Activated CD4-positive, CD25-positive, alpha-beta regulatory T cell treated with anti-CD3 and anti-CD28 coated beads, Interleukin-2, amount 50 U/mL, for 24 hours (primary cell): ENCODE data around the gene CNTN2.

Source experiments
- ATAC-seq, 2 donors: fragments of 150-1000 bp; cut with Tn5 transposase; one replicate each; pipeline ENCODE4 v1.10.0; 2021; ENCODE audit warnings: mild to moderate bottlenecking in 1 of 2, moderate library complexity in 1 of 2

The CNTN2 gene

DNA sequence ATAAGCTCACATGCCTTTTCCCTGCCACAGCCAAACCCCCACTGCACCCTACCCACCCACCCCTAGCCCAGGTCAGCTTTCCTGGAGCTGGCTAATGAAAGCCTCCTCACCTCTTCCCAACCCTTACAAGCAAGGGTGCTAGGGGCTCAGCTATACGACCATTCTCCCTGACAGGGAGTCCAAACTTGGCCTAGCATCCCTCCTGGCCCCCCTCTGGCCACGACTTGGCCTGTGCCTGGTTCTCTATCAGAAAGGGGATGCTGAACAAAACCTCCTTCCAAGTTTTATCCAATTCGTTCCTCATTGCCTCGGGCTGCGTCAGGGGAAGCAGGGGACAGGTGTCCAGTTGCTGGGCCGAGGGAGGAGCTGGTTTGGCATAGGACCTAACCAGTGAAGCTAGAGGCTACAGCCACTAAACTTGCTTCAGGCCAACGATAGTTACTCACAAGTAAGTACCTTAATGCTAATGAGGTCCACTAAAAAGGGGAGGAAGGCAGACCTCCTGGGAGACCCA lies 32.7 kb downstream of the CNTN2 start:
- ATAC-seq, result no peak

DNA sequence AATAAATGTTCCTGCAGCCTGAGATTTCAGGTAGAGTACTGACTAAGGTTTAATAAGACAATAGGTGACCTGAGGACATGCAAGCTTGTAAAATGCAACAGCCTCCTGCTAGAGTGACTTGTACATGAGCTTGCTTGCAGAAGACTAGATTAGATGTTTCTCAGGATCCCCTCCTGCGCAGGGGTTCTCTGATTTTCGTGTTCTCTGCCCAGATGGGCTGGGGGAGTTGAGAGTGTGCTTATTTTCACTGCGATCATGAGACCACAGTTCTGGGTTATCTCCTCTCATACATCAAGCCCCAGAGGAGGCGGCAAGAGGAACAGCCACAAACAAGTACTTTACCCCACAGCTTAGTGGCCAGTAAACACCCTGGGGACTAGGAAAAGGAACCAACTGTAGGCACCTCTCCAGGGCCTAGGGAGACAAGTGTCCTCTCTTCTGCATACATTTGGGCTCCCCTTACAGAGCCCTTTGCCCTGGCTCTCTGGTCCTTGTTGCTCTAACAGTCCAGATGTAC lies 33.3 kb downstream of the CNTN2 start:
- ATAC-seq, result no peak

DNA sequence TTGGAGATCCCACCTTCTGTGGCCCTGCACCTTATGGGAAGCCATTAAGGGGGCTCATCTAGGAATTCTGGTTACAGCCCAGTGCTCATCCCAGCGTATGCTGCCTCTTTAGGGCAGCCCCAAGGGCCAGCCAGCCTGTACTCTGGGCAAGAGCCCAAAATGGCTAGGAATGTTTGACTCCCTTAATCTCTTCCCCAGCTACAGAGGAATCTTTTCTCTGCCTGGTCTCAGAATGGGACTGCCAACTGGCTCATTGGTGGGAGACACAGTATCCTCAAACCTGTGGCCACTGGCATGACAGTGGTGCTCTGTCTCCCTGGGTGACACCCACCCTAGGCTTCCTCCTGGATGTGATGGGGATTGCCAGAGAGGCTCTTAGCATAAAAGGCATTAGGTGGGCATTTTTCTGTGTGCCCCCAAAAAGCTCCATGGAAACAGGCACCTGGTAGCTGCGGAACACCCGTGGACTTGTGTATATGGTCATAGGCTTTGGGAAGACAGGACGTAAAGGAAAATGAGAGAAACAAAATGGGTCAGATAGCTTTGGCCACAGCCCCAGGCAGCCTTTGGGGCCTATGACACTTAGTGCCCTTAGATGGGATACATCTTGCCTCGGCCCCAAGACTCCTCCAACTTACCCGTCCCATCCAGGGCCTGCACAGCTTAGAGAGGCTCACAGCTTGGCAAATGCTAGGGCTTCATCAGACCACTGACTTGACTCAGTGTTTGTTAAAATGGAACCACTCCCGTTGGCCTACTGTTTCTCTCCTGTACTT lies 34.3 kb downstream of the CNTN2 start:
- ATAC-seq, result no peak

DNA sequence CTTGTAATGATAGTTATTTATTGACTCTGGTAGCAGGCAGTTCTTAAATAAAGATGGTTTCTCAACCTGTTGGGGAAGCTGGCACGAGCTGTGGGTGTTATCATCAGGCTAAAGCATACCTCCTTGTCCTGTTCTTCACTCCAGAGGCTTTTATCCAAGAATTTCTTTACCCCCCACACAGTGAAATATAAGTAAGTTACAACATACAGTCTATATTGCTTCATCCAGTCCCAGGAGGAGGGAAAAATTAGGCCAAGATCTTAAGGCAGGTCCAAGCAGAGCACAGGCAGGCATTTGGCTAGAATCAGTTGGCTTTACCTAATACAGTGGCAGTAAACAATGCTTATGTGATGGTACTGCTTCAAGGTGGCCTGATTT lies 34.9 kb downstream of the CNTN2 start:
- ATAC-seq, result no peak

DNA sequence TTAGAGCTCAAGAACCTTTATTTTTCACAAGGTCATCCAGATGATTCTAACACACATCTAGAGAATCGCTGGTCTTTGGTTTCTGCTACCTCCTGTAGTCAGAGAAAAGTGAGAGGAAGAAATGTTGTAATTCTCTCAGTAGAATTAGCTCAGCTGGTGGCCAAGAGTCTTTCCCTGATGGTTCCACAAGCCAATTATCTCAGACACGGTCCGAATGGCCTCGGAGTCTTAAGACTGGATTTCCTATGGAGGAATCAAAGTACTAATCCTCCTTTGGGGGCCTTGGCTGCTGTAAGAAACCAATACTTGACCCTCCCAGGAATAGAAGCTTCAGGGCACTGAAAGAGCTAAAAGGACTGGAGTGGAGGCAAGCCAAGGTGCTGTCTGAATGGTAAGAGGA lies 39.4 kb downstream of the CNTN2 start:
- ATAC-seq, result no peak

DNA sequence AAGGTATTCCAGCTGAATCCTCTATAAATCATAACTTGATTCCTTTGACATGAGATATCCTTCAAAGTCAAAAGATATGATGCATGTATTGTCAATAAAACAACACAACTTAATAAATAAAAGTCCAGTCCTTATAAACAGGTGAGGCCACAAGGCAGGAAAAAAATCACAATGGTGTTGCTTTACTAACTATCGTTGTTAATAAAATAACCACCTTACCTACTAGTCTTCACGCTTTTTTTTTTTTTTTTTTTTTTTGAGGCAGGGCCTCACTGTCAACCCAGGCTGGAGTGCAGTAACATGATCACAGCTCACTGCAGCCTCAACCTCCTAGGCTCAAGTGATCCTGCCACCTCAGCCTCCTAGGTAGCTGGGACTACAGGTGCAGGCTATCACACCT lies 41.3 kb downstream of the CNTN2 start, which contains the start of gene TMEM81:
TMEM81 (minus strand) TSS at position 101 of the 400 bp plus-strand sequence. CDS start 140 bp downstream, outside the sequence.
- ATAC-seq, result no peak

DNA sequence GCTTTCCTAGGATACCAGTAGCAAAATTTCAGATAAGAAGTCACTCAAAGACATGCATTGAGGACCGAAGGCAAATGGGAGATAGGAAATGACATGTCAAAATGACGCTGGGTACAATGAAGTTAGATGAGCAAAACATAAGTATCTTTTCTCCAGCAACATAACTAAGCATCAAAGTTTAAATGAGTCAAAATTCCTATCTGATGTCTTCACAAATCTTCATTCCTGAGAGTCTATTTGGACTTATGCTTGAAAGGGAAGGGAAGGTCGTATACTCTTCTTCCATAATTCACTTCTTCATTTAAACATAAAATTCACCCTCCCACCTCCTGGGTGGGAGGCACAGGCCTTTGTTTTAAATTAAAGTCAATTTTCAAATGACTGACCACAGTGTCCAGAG lies 45.3 kb downstream of the CNTN2 start:
- ATAC-seq, result no peak

DNA sequence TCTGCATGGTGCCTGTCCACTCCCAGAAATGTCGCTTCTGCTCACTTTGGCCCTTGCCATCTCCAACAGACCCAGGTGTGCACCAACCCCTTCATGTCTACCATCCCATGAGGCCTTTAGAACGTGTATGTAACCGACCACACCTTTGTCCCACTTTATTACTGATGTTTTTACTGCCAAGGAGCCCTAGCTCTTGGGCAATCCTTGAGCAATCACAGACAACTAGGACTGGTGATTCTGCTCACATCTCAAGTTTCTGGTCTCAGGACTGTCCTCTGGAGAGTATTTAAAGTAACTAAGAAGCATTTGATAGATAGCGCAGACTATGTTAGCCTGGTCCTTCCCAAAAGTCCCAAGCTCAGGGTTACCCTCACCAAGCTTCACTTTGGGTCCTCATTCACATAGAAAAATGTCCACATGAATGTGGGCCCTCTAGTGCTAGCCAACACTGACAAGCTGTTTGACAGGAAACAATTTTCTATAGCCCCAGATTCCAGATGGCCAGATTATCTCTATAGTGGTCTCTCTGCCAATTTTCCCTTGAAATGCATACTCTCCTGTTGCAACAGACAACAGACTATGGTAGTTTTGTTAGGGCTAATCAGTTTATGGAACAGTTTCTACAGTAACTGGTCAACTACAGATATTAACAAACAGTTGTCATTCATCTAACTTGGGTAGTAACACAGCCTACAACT lies 48.2 kb downstream of the CNTN2 start:
- no peak for ATAC-seq

DNA sequence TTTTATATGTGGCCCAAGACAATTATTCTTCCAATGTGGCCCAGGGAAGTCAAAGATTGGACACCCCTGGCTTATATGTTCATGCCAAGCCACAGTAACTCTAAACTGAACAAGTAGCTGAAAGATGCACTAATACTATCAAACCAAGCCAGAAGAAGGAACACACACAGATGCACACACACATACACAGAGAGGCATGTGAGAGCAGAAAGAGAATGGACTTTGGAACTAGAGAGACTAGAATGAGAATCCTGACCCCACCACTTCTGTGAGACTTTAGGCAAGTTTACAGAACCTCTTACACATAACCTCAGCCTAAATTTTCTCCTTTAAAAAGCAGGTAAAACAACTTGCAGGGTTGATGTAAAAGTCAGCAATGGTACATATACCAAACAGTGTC lies 52.4 kb downstream of the CNTN2 start:
- ATAC-seq, result no peak

DNA sequence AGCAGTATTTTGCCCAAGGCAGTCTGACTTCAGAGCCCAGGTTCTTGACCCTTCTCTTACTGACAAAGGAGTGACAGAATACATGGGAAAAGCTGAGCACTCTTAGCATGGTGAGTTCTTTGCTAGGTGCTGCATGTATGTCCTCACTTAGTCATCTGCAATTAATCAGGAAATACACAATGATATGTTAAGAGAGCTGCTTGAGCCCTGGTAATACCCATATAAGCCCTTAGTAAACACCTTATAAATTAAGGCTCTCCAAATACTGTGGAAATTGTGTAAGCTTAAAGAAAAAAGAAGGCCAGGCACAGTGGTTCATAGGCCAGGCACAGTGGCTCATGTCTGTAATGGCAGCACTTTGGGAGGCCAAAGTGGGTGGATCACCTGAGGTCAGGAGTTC lies 55.2 kb downstream of the CNTN2 start:
- no peak for ATAC-seq

DNA sequence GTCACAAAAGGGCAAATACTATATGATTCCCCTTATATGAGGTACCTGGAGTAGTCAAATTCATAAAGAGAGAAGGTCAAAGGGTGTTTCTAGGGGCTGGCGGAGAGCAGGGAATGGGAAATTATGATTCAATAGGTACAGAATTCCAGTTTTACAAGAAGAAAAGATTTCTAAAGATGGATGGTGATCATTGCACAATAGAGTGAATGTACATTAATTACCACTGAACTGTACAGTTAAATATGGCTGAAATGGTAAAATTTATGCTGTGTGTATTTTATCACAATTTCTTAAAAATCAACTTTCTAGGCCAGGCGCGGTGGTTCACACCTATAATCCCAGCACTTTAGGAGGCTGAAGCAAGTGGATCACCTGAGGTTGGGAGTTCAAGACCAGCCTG lies 59.4 kb downstream of the CNTN2 start:
- no peak for ATAC-seq

DNA sequence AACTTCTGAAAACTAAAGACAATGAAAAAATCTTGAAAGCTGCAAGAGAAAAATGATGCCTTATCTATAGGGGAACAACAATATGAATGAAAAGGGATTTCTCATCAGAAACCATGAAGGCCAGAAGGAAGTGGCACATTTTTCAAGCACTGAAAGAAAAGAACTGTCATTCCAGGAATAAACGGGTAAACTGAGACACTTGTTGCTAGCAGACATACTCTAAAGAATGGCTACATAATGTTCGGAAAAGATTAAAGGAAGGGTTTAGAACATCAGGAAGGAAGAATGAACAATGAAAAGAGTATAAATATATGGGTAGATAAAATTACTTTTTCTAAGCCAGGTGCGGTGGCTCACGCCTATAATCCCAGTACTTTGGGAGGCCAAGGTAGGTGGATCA lies 64.3 kb downstream of the CNTN2 start:
- no peak for ATAC-seq

DNA sequence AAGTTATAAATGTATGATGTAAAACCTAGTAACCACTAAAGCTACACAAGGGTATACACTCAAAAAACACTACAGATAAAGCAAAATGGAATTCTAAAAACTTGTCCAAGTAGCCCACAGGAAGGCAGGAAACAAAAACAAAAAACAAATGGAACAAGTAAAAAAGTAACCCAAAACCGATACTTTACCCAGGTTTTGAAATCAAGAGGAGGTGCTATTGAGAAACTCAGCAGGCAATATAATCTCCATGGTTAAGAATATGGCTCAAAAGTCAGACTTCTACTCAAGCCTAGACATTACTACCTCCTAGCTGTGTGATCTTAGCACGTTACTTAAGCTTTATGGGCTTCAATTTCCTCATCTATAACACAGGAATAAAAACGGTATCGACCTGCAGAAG lies 65.5 kb downstream of the CNTN2 start:
- ATAC-seq, result no peak

DNA sequence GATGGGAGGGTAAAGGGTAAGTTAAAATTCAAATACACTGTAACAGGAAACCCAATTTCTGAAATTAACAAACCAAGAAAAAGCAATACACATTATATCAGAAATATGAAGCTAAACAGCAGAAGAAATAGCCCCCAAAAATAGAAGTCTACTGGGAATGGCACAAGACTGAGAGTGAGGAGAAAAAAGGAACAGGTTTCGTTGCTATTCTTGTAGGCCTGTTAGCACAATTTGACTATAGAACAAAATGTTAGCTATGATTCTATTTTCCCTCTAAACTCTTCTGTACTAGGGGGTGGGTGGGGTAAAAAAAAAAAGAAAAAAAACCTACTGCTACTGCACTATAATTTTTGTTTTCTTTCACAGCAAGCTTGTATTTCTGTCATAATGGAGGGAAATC lies 66.3 kb downstream of the CNTN2 start:
- no peak for ATAC-seq

DNA sequence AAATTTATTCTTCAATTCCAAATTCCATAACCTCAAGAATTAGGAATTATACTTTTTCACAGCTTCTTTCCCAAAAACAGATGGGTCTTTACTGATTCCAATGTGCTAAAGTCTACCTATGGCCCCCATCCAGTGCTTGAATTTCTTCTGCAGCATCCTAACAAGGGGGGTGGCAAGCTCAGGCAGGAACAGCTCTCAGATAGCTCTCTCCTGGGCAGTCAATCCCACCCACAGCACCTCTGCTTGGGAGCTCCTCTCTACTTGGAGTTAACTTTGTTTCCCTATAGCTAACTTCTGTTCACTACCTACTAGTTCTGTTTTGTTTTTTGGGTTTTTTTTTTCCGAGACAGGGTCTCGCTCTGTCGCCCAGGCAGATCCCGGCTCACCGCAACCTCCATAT lies 66.7 kb downstream of the CNTN2 start:
- no peak for ATAC-seq

DNA sequence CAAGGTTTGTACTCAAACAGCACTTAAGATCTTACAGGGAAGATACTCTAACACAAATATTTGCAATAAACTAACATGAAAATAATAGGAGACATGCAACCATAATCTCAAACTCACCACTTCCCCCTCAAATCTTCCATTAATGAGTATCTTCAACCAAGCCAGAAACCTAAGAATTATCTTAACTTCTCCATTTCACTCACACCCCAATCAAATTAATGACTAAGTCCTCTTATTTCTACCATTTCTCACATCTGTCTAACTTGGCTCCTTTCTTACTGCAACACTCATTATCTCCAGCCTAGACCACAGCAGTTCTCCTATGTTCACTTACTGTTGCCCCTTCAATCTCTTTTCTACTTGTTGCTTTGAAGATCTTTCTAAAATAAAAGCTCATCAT lies 68.3 kb downstream of the CNTN2 start:
- ATAC-seq, result peak in 1 of 2 donors; percentile 51

DNA sequence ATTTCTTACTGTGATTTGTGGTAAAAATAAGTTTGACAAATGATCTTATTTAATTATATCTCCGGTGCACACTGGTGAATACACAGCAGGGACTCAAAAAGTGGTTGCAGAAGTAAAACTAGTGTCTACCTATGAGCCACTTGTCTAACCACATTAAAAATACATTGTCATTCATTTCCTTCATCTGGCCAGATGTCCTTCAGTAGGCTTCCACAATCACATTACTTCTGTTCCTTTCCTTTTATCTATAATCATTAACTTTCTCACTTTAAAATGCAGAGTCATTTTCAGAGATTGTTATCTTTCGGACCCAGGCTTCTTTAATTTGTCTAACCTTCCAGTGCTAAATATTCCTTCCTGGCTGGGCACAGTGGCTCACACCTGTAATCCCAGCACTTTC lies 75.7 kb downstream of the CNTN2 start:
- no peak for ATAC-seq

DNA sequence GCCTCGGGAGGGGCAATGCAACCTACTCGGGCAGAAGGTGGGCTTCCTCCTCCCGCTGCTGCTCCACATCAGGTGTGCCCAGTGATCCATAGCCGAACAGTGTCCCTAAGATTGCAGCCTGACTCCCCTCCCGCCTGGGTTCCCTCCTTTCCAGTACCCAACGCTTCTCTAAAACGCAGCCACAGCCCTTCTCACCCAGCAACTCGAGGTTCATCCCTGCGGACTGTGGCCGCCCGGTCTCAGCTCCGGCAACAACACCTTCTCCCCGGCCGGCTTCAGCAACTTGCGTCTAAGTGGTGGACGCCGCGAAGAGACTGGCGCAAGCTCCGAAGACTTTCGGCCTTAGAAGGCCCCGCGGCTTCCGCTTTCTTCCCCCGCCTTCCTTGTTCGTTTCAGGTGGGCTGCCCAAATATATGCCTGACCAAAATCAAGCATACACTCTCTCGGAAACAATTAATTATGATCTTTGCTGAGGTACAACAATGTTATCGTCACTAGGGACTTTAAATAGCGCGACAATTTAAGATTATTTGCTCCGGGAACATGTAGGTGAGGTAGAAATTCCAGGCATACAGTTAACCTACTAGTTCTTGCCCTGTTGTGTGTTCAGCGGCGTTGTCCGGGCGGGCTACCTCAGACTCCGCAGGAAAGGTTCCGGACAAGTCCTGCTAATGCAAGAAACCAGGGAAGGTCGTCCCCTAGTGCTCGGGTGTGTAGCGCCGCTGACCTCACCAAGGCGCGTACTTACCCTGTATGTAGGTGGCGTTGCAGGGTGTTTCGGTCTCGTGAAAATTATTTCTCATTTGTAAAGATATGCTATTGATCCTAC lies 78.9 kb downstream of the CNTN2 start, which contains the start of gene RBBP5:
RBBP5 (minus strand) TSS at position 319 of the 829 bp plus-strand sequence; CDS start at position 214, 105 bp downstream.
- ATAC-seq, result peak; percentile 99

DNA sequence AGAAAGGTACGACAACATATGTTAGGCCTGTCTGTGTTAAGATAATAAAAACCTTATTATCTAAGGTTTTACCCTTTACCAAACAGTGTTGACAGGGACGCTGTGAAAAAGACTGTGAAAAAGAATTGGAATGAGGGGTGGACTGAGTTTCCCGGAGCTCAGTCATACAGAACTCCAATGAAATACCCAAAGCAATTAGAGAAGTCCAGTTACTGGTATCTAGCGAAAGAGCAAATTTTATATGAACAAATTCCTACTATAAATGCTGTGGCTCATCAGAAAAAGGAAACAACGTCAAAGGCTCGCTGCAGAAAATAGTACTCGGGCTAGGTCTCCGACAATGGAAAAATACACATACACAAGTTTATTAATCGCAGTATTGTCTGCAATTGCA lies 79.5 kb downstream of the CNTN2 start:
- no peak for ATAC-seq

DNA sequence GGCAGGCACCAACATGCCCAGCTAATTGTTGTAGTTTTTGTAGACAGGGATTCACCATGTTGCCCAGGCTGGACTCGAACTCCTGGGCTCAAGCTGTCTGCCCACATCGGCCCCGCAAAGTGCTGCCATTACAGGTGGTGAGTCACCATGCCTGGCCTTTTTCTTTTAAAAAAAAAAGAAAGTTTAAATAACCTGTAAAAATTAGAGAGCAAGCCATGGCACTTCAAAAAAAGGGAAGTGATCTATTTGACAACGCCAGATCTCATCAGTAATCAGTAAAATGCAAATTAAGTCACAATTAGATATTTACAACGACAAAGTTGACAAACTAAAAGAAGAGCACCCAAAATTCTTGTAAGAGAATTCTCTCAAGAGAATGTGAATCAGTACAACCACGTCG lies 81.7 kb downstream of the CNTN2 start:
- no peak for ATAC-seq

DNA sequence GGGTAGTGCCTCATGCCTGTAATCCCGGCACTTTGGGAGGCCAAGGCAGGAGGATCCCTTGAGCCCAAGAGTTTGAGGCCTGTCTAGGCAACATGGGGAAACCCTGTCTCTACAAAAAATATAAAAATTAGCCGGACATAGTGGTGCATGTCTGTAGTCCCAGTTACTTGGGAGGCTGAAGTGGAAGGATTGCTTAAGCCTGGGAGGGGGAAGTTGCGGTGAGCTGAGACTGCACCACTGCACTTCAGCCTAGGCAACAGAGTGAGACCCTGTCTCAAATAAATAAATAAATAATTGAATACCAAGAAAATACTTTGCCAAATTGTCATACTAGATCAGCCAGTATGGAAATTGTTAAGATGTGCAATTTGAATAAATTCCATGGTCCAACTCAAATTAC lies 84.6 kb downstream of the CNTN2 start:
- no peak for ATAC-seq
